Embryonic facial prominence (tissue), 1 donor: ENCODE results near the gene ITIH5.

ENCODE experiments used
- DNase-seq: peaks from one replicate; pipeline ENCODE4 v3.0.0-alpha.2; 2016; ENCODE audit errors: extremely low spot score

Gene ITIH5

DNA sequence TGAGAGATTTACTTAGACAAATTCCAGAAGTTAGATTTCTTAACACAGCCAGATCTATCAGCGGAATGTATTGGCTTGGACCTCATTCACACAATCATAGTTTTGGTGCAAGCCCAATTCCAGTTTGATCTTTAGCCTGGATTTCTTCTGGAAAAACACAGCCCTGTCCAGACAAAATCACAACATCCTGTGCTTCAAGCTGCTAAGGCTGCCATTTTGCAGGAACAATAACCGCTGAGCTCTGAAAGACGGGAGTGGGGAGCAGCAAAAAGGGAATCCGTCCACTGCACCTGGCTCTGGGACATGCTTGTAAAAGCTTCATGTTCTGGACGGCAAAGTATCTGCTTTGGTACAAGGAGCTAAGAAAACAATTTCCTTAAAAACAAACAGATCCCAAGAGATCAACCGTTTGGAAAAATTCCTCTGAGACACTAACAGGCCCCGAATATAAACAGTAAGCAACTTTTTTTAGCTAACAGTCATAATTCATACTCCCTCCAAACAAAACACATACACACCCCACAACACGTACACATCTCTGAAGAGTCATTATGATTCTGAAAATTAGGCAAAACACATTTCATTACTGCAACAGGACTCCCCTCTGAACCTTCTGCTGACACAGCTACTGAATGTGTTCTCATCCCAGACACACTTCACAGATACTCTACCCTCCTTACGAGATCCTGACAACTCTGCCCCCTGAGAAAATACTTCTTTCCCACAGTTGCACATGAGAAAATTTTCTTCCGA lies 32.4 kb downstream of the ITIH5 start:
- DNase-seq = no peak

DNA sequence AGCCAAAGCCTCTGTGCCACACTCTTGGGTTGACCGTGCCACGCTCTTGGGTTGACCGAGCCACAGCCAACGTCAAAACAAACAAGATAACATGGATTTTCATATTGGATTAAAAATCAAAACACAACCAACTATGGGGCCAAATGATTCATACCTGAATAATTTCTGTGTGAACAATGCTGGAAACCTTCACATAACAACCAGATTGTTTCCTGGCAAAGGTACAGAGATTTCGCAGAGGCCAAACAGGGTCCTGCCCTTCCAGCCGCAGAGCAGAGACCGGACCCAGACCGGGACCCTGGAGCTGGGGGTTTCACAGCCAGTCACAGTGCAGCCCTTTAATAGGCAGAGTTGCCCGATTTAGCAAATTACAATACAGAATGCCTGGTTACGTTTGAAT lies 40.5 kb downstream of the ITIH5 start:
- no peak for DNase-seq

DNA sequence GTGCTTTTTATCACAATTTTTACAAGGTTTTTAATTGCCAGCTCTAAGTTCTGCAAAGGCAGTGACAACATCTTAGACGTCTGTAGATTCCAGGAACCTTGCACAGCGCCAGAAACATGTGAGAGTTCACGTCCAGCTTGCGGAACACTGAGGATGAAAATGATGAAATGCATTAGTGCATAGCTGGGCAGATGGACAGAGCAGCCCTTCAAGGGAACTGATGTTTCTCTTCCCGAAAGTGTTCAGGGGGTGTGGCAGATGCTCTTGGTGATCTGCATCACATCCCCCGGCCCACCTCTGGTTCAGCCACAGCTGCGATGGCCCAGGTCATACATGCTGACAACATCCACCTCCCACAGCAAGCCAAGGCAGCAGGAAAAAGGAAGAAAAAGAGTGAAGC lies 40.9 kb downstream of the ITIH5 start:
- DNase-seq = no peak

DNA sequence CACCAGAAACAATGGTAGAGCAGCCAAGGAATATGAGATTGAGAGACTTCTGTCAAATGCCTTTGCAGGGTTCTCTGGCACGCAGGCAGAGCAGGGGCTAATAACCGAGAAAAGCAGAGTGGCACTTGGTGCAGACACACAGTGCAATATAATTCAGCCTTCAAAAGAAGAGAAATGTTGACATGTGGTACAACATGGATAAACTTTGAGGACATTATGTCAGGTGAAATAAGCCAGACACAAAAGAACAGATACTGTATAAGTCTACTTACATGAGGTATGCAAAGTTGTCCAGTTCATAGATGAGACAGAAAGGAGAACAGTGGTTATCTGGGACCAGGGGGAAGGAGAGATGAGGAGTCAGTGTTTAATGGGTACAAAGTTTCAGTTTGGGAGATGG lies 41.8 kb downstream of the ITIH5 start:
- DNase-seq = no peak

- no peak for DNase-seq
These were observed 43.8 kb downstream of the ITIH5 start for GRCh38 chr10:7622969-7623368.

GRCh38 chr10:7618461-7618860 lies 48.3 kb downstream of the ITIH5 start:
- no peak for DNase-seq

GRCh38 chr10:7611909-7612308 lies 54.9 kb downstream of the ITIH5 start:
- no peak for DNase-seq

- peak; percentile 63 for DNase-seq
These were observed 55.9 kb downstream of the ITIH5 start for GRCh38 chr10:7610651-7611389.

GRCh38 chr10:7610026-7610425 lies 56.7 kb downstream of the ITIH5 start:
- DNase-seq = no peak

GRCh38 chr10:7609556-7609955 lies 57.2 kb downstream of the ITIH5 start:
- no peak for DNase-seq

DNA sequence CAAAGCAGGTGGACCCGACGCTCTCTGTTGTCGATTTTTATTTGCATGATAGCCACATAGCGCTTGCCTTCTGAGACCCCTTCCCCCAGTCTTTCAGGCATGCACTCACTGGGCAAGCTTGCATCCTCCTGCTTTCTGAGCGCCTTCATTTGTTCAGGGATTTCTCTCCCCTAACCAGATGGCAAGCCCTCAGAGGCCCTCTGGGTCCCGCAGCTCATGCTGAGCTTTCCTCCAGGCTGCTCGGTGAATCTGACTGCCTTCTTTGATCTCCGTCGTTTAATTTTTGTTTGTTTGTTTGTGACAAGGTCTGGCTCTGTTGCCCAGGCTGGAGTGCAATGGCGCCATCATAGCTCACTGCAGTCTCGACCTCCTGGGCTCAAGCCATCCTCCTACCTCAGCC lies 58.8 kb downstream of the ITIH5 start:
- no peak for DNase-seq

DNA sequence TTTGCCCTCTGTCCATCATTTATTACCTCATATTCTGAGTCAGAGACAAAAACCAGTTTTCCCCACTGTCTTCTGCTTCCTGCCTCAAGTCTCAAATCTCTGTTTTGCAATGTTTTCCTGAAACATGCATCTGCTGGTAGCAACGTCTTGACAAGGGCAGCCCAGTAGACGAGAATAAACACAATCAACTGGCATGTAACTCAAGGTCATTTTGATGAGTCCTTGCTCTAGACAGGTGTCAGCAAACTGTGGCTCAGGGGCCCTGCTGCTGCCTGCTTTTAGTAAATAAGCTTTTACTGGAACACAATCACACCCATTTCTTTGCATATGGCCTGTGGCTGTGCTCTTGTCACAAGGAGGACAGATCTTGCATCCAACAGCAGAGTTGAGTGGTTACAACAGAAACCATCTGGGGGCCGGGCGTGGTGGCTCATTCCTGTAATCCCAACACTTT lies 59.8 kb downstream of the ITIH5 start:
- no peak for DNase-seq

DNA sequence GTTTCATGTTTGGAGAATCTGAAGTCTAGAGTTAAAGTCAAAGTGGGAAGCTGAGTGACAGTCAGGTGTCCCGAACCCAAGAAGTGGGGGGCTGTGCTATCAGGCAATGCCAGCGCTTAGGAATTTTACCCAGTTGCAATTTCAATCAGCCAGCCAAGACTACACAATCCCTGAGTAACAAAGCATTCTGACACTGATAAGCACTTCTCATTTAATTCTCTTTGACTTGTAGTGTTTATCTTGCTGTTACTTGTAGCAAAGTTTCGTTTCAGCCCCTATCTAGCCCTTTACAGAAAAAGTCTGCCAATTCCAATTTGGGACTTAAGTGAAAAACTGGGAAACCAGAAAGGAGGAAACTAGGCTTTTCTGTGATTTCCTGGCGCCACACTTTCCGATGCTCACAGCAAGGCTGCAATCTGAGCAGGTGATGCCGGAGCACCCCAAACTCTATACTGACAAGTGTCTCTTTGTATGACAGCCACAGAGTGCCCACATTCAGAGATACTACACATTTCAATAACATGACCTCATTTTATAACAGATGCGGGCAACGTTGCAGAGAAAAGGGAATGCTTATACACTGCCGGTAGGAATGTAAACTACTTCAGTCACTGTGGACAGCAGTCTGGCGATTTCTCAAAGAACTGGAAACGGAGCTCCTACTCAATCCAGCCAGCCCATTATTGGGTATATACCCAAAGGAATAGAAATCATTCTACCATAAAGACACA lies 61.0 kb downstream of the ITIH5 start:
- DNase-seq = no peak

- no peak for DNase-seq
These were observed 65.6 kb downstream of the ITIH5 start for GRCh38 chr10:7601023-7601656.

DNA sequence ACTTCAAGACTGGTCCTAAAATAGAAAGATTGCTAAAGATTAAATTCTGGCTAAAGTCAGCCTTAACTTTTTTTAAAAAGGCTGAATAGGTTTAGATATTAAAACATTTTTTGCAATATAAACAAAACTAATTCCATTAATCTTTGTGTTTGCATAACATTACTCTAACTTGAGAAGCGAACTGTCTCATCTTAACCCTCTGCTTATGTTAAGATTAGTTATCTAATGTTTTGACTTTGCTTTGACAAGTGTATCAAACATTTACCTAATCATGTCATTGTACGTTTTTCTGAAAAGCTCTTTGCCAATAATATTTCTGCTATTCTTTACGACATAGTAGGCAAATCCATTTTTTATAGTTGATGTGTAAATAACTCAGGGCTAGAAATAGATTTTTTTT lies 68.0 kb downstream of the ITIH5 start:
- no peak for DNase-seq

GRCh38 chr10:7596356-7596755 lies 70.4 kb downstream of the ITIH5 start:
- DNase-seq = no peak

DNA sequence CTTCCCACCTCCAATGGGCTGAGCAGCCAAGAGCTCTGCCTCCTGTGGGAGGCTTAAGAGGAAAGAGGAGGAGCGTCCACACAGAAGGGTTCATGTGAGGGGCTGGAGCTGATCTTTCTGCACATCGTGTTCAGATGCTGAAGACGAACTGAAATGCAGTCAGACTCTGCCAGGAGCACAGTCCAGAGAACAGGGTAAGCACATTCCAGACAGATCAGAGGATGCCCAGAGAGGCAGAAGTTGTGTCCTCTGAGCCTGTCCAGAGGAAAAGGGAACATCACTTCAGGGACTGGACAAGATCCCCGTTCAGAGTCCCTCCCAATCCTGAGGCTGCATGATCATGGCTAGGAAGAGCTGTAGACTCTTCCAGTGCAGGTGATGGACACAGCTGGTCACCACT lies 72.9 kb downstream of the ITIH5 start:
- DNase-seq = no peak

- DNase-seq = no peak
These were observed 73.7 kb downstream of the ITIH5 start for GRCh38 chr10:7593063-7593462.

DNA sequence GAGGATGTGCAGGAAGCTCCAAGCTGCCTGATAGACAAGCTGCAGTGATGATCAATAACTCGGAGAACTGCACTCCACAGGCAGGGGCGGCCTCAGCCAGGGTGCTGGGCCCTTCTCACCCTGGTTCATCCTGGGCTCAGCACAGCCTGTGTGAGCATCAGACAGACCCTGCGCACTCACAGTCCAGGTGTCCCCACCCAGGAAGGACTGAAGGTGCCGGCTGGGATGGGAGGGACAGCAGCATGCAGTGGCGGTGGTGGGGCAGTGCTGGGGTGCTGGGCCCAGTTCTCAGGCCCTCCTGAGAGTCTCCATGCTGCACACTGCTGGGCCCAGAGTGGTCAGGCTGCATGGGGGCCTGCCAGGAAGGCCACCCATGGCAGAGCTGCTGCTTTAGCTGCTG lies 74.1 kb downstream of the ITIH5 start:
- no peak for DNase-seq

- DNase-seq = no peak
These were observed 76.5 kb downstream of the ITIH5 start for GRCh38 chr10:7590271-7590670.

GRCh38 chr10:7589748-7590147 lies 77.0 kb downstream of the ITIH5 start:
- DNase-seq = no peak

DNA sequence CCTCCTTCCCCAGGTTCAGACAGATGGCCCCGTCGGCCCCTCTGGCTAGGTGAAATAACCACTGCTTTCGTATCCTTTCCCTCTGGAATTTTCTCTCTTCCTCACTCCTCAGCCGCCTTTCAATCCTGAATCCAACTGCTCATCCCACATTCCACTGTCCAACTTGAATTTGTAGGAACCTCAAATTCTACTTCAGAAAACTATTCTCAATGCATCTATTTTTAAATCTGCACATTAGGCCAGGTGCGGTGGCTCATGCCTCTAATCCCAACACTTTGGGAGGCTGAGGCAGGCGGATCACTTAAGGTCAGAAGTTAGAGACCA lies 78.9 kb downstream of the ITIH5 start:
- no peak for DNase-seq
